ENCODE measurements around the gene SETD1B. TPM values are rescaled to one million over a fixed set of nuclear protein-coding genes. Genes with fewer than 3 reads are reported as not detected.
A peak's percentile ranks its signal among the peaks of the same experiment; 100 is the strongest.

SETD1B gene
- total RNA-seq, 5 donors from 2014 or later (not counting 1 experiment from before 2014, with no cell fraction given), result 87.7 to 106 (median 96.0) TPM

GRCh38 chr12:121828306-121828705, 24.5 kb downstream of the SETD1B start:
- no peak for DNase-seq
- H3K27ac Mint-ChIP-seq, result peak overlapping the region; percentile 8 to 52
- no peaks in the 10 kb centered on the region for H3K4me1 ChIP-seq (ENCODE audit: control insufficient read depth in 1 of 2, extremely low read depth in 1 of 2, insufficient read depth in 2 of 2, low read length in 2 of 2)
- H3K4me3 ChIP-seq (ENCODE audit: control insufficient read depth in 1 of 2, extremely low read depth in 1 of 2, low read length in 1 of 2), result no peak overlapping the region
- H3K27ac ChIP-seq (ENCODE audit: low read length), result no peak overlapping the region
- 98% methylated on average over 8 of the region's 8 CpGs for WGBS (ENCODE audit: insufficient coverage)
- ChIA-PET CTCF (no interaction called here), POLR2A (interaction anchor here in 1 of 2 donors (0.6 kb wide), 2 partner anchors 213 to 825 kb away, joined by 4 to 10 read pairs; no protein-coding TSS in a partner anchor)
- no peaks in the 10 kb centered on the region for H3K9me3 Mint-ChIP-seq
- H3K36me3 ChIP-seq (ENCODE audit: control insufficient read depth in 2 of 2, extremely low read depth in 1 of 2, insufficient read depth in 1 of 2, low read length in 1 of 2), result peaks cover 25 to 77% of the 10 kb centered on the region in 2 donors
- no peak for ATAC-seq (replicated peaks in 1 of 4)
- H3K9me3 ChIP-seq, result no peaks in the 10 kb centered on the region
- peaks cover 9 to 24% (median 9%) of the 10 kb centered on the region in 3 donors for H3K4me1 Mint-ChIP-seq
- no peaks in the 10 kb centered on the region for H3K27me3 ChIP-seq (replicated peaks in 1 of 2; ENCODE audit: control insufficient read depth in 2 of 2, extremely low read depth in 1 of 2, insufficient read depth in 2 of 2, low read length in 1 of 2)
- no peak overlapping the region for H3K4me3 Mint-ChIP-seq
- peaks cover 51% of the 10 kb centered on the region for H3K36me3 Mint-ChIP-seq
- H3K27me3 Mint-ChIP-seq, result no peaks in the 10 kb centered on the region

GRCh38 chr12:121828826-121829225, 25.0 kb downstream of the SETD1B start:
- H3K27ac Mint-ChIP-seq, result peak overlapping the region in 1 of 2 donors; percentile 52
- 95% methylated on average over 9 of the region's 9 CpGs for WGBS (ENCODE audit: insufficient coverage)
- no peaks in the 10 kb centered on the region for H3K9me3 ChIP-seq
- no peak overlapping the region for H3K4me3 ChIP-seq (ENCODE audit: control insufficient read depth in 1 of 2, extremely low read depth in 1 of 2, low read length in 1 of 2)
- H3K4me1 Mint-ChIP-seq, result peaks cover 9 to 24% (median 9%) of the 10 kb centered on the region in 3 donors
- no peak for ATAC-seq (replicated peaks in 1 of 4)
- no peaks in the 10 kb centered on the region for H3K27me3 ChIP-seq (replicated peaks in 1 of 2; ENCODE audit: control insufficient read depth in 2 of 2, extremely low read depth in 1 of 2, insufficient read depth in 2 of 2, low read length in 1 of 2)
- H3K4me3 Mint-ChIP-seq, result no peak overlapping the region
- POLR2A ChIA-PET, result interaction anchor here in 1 of 2 donors (0.6 kb wide), 1 partner anchor 826 kb away, joined by 10 read pairs; no protein-coding TSS in a partner anchor
- no peaks in the 10 kb centered on the region for H3K9me3 Mint-ChIP-seq
- no peak overlapping the region for H3K27ac ChIP-seq (ENCODE audit: low read length)
- CTCF ChIA-PET, result no interaction called here
- no peaks in the 10 kb centered on the region for H3K27me3 Mint-ChIP-seq
- H3K36me3 ChIP-seq (ENCODE audit: control insufficient read depth in 2 of 2, extremely low read depth in 1 of 2, insufficient read depth in 1 of 2, low read length in 1 of 2), result peaks cover 20 to 72% of the 10 kb centered on the region in 2 donors
- no peak for DNase-seq
- H3K4me1 ChIP-seq (ENCODE audit: control insufficient read depth in 1 of 2, extremely low read depth in 1 of 2, insufficient read depth in 2 of 2, low read length in 2 of 2), result no peaks in the 10 kb centered on the region
- peaks cover 47% of the 10 kb centered on the region for H3K36me3 Mint-ChIP-seq

- peak overlapping the region in 1 of 2 donors; percentile 2 for H3K27ac Mint-ChIP-seq
- no peak overlapping the region for H3K4me3 Mint-ChIP-seq
These were observed 25.6 kb downstream of the SETD1B start for GRCh38 chr12:121829250-121829918.

GRCh38 chr12:121830134-121830533, 26.3 kb downstream of the SETD1B start:
- Mint-ChIP-seq H3K4me1 (peaks cover 9 to 24% (median 9%) of the 10 kb centered on the region in 3 donors), H3K36me3 (peaks cover 47% of the 10 kb centered on the region), H3K27ac (no peak overlapping the region), H3K4me3 (no peak overlapping the region), H3K9me3 (no peaks in the 10 kb centered on the region), H3K27me3 (no peaks in the 10 kb centered on the region)
- Histone ChIP-seq H3K4me1 (ENCODE audit: control insufficient read depth in 1 of 2, extremely low read depth in 1 of 2, insufficient read depth in 2 of 2, low read length in 2 of 2) (no peaks in the 10 kb centered on the region), H3K27me3 (replicated peaks in 1 of 2; ENCODE audit: control insufficient read depth in 2 of 2, extremely low read depth in 1 of 2, insufficient read depth in 2 of 2, low read length in 1 of 2) (no peaks in the 10 kb centered on the region), H3K4me3 (ENCODE audit: control insufficient read depth in 1 of 2, extremely low read depth in 1 of 2, low read length in 1 of 2) (no peak overlapping the region), H3K27ac (ENCODE audit: low read length) (no peak overlapping the region), H3K36me3 (ENCODE audit: control insufficient read depth in 2 of 2, extremely low read depth in 1 of 2, insufficient read depth in 1 of 2, low read length in 1 of 2) (peaks cover 17 to 60% of the 10 kb centered on the region in 2 donors), H3K9me3 (no peaks in the 10 kb centered on the region)
- no peak for DNase-seq
- 94% methylated on average over 13 of the region's 23 CpGs for WGBS (ENCODE audit: insufficient coverage)
- ATAC-seq (replicated peaks in 1 of 4), result no peak
- ChIA-PET CTCF (no interaction called here), POLR2A (no interaction called here)

More at GRCh38 chr12:121829250-121829918, 25.6 kb downstream of the SETD1B start:
- DNase-seq (no peak), ATAC-seq (replicated peaks in 1 of 4) (no peak)
- CTCF ChIA-PET, result no interaction called here
- POLR2A ChIA-PET, result no interaction called here
- Histone ChIP-seq H3K4me1 (ENCODE audit: control insufficient read depth in 1 of 2, extremely low read depth in 1 of 2, insufficient read depth in 2 of 2, low read length in 2 of 2) (no peaks in the 10 kb centered on the region), H3K36me3 (ENCODE audit: control insufficient read depth in 2 of 2, extremely low read depth in 1 of 2, insufficient read depth in 1 of 2, low read length in 1 of 2) (peaks cover 17 to 67% of the 10 kb centered on the region in 2 donors), H3K27ac (ENCODE audit: low read length) (no peak overlapping the region), H3K27me3 (replicated peaks in 1 of 2; ENCODE audit: control insufficient read depth in 2 of 2, extremely low read depth in 1 of 2, insufficient read depth in 2 of 2, low read length in 1 of 2) (no peaks in the 10 kb centered on the region), H3K9me3 (no peaks in the 10 kb centered on the region), H3K4me3 (ENCODE audit: control insufficient read depth in 1 of 2, extremely low read depth in 1 of 2, low read length in 1 of 2) (no peak overlapping the region)
- no peaks in the 10 kb centered on the region for H3K27me3 Mint-ChIP-seq
- no peaks in the 10 kb centered on the region for H3K9me3 Mint-ChIP-seq
- H3K36me3 Mint-ChIP-seq, result peaks cover 47% of the 10 kb centered on the region
- 92% methylated on average over 5 of the region's 7 CpGs for WGBS (ENCODE audit: insufficient coverage)
- peaks cover 9 to 24% (median 9%) of the 10 kb centered on the region in 3 donors for H3K4me1 Mint-ChIP-seq

GRCh38 chr12:121830588-121831265, 26.9 kb downstream of the SETD1B start:
- Histone ChIP-seq H3K27ac (ENCODE audit: low read length) (no peak overlapping the region), H3K4me1 (ENCODE audit: control insufficient read depth in 1 of 2, extremely low read depth in 1 of 2, insufficient read depth in 2 of 2, low read length in 2 of 2) (no peaks in the 10 kb centered on the region), H3K9me3 (no peaks in the 10 kb centered on the region), H3K36me3 (ENCODE audit: control insufficient read depth in 2 of 2, extremely low read depth in 1 of 2, insufficient read depth in 1 of 2, low read length in 1 of 2) (peaks cover 17 to 56% of the 10 kb centered on the region in 2 donors), H3K4me3 (ENCODE audit: control insufficient read depth in 1 of 2, extremely low read depth in 1 of 2, low read length in 1 of 2) (no peak overlapping the region), H3K27me3 (replicated peaks in 1 of 2; ENCODE audit: control insufficient read depth in 2 of 2, extremely low read depth in 1 of 2, insufficient read depth in 2 of 2, low read length in 1 of 2) (no peaks in the 10 kb centered on the region)
- ATAC-seq (replicated peaks in 1 of 4) (peak in 1 of 4 experiments; percentile 21), DNase-seq (no peak)
- Mint-ChIP-seq H3K9me3 (no peaks in the 10 kb centered on the region), H3K36me3 (peaks cover 47% of the 10 kb centered on the region), H3K4me1 (peaks cover 9 to 24% (median 9%) of the 10 kb centered on the region in 3 donors), H3K4me3 (no peak overlapping the region), H3K27ac (no peak overlapping the region), H3K27me3 (no peaks in the 10 kb centered on the region)
- WGBS (ENCODE audit: insufficient coverage), result 95% methylated on average over 24 of the region's 29 CpGs
- POLR2A ChIA-PET, result no interaction called here
- CTCF ChIA-PET, result no interaction called here

GRCh38 chr12:121831571-121832245, 27.9 kb downstream of the SETD1B start:
- Mint-ChIP-seq H3K27me3 (no peaks in the 10 kb centered on the region), H3K9me3 (no peaks in the 10 kb centered on the region), H3K36me3 (peaks cover 39% of the 10 kb centered on the region), H3K4me1 (peaks cover 6 to 17% (median 9%) of the 10 kb centered on the region in 3 donors), H3K27ac (no peak overlapping the region), H3K4me3 (no peak overlapping the region)
- no peaks in the 10 kb centered on the region for H3K27me3 ChIP-seq (replicated peaks in 1 of 2; ENCODE audit: control insufficient read depth in 2 of 2, extremely low read depth in 1 of 2, insufficient read depth in 2 of 2, low read length in 1 of 2)
- CTCF ChIA-PET, result no interaction called here
- POLR2A ChIA-PET, result no interaction called here
- peaks cover 17 to 47% of the 10 kb centered on the region in 2 donors for H3K36me3 ChIP-seq (ENCODE audit: control insufficient read depth in 2 of 2, extremely low read depth in 1 of 2, insufficient read depth in 1 of 2, low read length in 1 of 2)
- WGBS (ENCODE audit: insufficient coverage), result 86% methylated on average over 9 of the region's 19 CpGs
- DNase-seq (no peak), ATAC-seq (replicated peaks in 1 of 4) (no peak)
- H3K9me3 ChIP-seq, result no peaks in the 10 kb centered on the region
- H3K27ac ChIP-seq (ENCODE audit: low read length), result no peak overlapping the region
- H3K4me3 ChIP-seq (ENCODE audit: control insufficient read depth in 1 of 2, extremely low read depth in 1 of 2, low read length in 1 of 2), result no peak overlapping the region
- no peaks in the 10 kb centered on the region for H3K4me1 ChIP-seq (ENCODE audit: control insufficient read depth in 1 of 2, extremely low read depth in 1 of 2, insufficient read depth in 2 of 2, low read length in 2 of 2)

Measured in T-cell (primary cell).